ENCODE measurements around the gene RAP1GDS1.

DNA sequence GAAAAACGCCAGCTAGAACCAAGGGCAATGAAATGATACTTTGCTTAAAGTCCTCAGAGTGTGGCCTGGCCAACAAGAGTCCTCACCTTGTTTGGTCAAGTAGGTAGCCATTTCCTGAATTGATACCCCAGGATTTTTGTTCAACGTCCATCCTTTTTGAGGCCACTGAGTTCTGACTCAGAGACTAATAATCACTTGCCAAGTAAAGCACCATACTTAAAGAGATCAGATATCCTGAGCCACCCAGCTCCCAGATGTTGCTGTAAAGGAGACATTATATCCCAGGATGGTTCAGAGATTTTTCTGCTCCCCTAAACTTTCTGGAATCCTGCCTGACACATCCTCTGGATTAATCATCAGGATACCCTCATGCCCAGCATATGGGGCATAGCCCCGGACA, 190.9 kb downstream of the RAP1GDS1 start:
- no peak for TF ChIP-seq POLR2AphosphoS5 (IDR thresholded peaks at IDR 0.05)
- TF ChIP-seq, protein P1, sequence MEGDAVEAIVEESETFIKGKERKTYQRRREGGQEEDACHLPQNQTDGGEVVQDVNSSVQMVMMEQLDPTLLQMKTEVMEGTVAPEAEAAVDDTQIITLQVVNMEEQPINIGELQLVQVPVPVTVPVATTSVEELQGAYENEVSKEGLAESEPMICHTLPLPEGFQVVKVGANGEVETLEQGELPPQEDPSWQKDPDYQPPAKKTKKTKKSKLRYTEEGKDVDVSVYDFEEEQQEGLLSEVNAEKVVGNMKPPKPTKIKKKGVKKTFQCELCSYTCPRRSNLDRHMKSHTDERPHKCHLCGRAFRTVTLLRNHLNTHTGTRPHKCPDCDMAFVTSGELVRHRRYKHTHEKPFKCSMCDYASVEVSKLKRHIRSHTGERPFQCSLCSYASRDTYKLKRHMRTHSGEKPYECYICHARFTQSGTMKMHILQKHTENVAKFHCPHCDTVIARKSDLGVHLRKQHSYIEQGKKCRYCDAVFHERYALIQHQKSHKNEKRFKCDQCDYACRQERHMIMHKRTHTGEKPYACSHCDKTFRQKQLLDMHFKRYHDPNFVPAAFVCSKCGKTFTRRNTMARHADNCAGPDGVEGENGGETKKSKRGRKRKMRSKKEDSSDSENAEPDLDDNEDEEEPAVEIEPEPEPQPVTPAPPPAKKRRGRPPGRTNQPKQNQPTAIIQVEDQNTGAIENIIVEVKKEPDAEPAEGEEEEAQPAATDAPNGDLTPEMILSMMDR (IDR thresholded peaks at IDR 0.05) = no peak
- TF ChIP-seq POLR2A (IDR thresholded peaks at IDR 0.05) = no peak
- no peak for TF ChIP-seq EP300 (IDR thresholded peaks at IDR 0.05)

Data from stomach (tissue), 4 donors.